Measurements from ENCODE around the gene TRIM31. TPM values are rescaled to one million over a fixed set of nuclear protein-coding genes. Genes with fewer than 3 reads are reported as not detected.
A peak's percentile ranks its signal among the peaks of the same experiment; 100 is the strongest.

The TRIM31 gene
- total and polyA plus RNA-seq, 4 donors, result 0.30 to 1.4 (median 0.31) TPM; not detected in 1

DNA sequence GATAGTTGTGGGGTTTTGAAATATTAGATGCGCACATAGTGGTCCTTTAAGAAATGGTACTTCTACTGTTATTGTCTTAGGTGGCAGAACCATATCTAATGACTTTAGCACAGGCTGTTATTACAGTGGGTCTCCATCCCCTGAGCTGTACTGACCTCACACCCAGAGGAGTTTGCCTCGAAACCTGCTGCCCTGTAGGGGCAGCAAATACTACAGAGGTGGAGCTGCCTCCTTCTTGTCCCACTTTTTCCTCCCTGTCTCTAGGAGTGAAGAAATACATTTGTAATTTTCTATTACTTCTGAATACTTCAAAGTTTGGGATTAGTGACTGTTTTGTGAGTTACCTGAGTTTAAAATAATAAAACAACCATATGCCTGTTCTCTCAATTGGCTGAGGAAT lies 8.2 kb downstream of the TRIM31 start:
- TF ChIP-seq CTCF (IDR thresholded peaks at IDR 0.05; ENCODE audit: control extremely low read depth, extremely low read depth), result no peak
- peaks cover 0 to 63% (median 45%) of the 10 kb centered on the region in 3 donors for H3K27me3 ChIP-seq (ENCODE audit: control insufficient read depth in 3 of 3, insufficient read depth in 3 of 3, low read length in 2 of 3)

GRCh38 chr6:30103872-30104179 lies 9.1 kb downstream of the TRIM31 start:
- H3K27me3 ChIP-seq (ENCODE audit: control insufficient read depth in 3 of 3, insufficient read depth in 3 of 3, low read length in 2 of 3), result peaks cover 0 to 67% (median 50%) of the 10 kb centered on the region in 3 donors
- H3K4me1 ChIP-seq (ENCODE audit: control insufficient read depth in 5 of 5, insufficient read depth in 5 of 5, low read length in 5 of 5), result peaks cover 6 to 24% (median 10%) of the 10 kb centered on the region in 5 donors
- no peak overlapping the region for H3K27ac ChIP-seq (ENCODE audit: low read depth in 1 of 2, low read length in 1 of 2)
- H3K4me3 ChIP-seq, result no peak overlapping the region
- H3K9me3 ChIP-seq (ENCODE audit: control insufficient read depth in 4 of 4, insufficient read depth in 3 of 4, low read length in 3 of 4), result no peaks in the 10 kb centered on the region
- H3K9ac ChIP-seq (ENCODE audit: insufficient read depth in 1 of 2, low read length in 2 of 2), result no peak overlapping the region
- no peaks in the 10 kb centered on the region for H3K36me3 ChIP-seq (ENCODE audit: control insufficient read depth in 4 of 4, insufficient read depth in 4 of 4, low read length in 4 of 4)
- WGBS, 2 donors, result 36 to 53% methylated on average over 3 of the region's 3 CpGs
- DNase-seq, result no peak
- no peak for TF ChIP-seq CTCF (IDR thresholded peaks at IDR 0.05; ENCODE audit: control extremely low read depth, extremely low read depth)
- no peak for ATAC-seq (ENCODE audit: insufficient read depth, low FRiP score)

More for the DNA sequence above, 8.2 kb downstream of the TRIM31 start:
- WGBS, 2 donors, result 88 to 89% methylated on average over 2 of the region's 2 CpGs
- no peak overlapping the region for H3K4me3 ChIP-seq
- peaks cover 6 to 24% (median 10%) of the 10 kb centered on the region in 5 donors for H3K4me1 ChIP-seq (ENCODE audit: control insufficient read depth in 5 of 5, insufficient read depth in 5 of 5, low read length in 5 of 5)
- H3K9me3 ChIP-seq (ENCODE audit: control insufficient read depth in 4 of 4, insufficient read depth in 3 of 4, low read length in 3 of 4), result no peaks in the 10 kb centered on the region
- no peak for DNase-seq
- H3K27ac ChIP-seq (ENCODE audit: low read depth in 1 of 2, low read length in 1 of 2), result no peak overlapping the region
- ATAC-seq (ENCODE audit: insufficient read depth, low FRiP score), result no peak
- H3K9ac ChIP-seq (ENCODE audit: insufficient read depth in 1 of 2, low read length in 2 of 2), result no peak overlapping the region
- H3K36me3 ChIP-seq (ENCODE audit: control insufficient read depth in 4 of 4, insufficient read depth in 4 of 4, low read length in 4 of 4), result no peaks in the 10 kb centered on the region

DNA sequence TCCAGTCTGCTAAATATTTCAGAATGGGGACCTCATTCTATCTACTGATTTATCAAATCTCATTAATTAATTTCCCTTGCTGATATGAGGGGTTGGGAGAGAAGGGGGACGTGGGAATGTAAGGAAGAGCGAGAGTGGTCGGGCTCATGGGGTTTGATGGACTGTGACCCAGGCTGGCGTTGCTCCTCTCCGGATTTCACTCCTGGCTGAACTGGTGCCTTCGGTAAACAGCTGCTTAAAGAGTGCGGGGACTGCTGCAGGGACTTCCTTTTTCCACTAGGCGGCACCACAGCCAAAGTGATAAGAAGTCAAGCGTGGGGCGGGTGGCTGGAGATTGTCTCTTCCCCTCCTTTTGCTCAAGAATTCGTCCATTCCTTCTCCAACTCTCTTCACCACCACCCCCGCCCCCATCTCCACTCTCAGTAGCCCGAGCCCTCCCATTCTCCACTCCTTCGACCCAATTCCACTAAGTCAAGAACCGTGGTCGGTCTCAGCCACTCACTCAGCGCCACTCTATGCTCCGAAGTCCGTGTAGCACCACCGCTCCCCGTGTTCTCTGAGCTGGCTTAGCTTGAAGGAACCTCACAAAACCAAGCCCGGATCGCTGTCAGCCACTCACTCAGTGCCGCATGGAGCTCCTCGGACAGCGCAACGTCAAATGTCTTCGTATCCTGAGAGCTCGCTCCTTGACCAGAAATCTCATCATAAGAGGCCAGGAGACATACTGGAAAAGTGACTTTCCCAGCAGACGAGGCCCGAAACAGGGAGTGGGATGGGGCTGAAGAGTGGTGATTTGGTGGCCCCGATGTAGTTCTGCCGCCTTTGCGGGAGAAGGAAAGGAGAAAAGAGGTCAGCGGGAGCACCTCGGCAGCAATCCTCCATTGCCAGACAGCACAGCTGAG lies 9.7 kb downstream of the TRIM31 start:
- Histone ChIP-seq H3K27me3 (ENCODE audit: control insufficient read depth in 3 of 3, insufficient read depth in 3 of 3, low read length in 2 of 3) (peaks cover 0 to 68% (median 55%) of the 10 kb centered on the region in 3 donors), H3K9me3 (ENCODE audit: control insufficient read depth in 4 of 4, insufficient read depth in 3 of 4, low read length in 3 of 4) (no peaks in the 10 kb centered on the region), H3K4me1 (ENCODE audit: control insufficient read depth in 5 of 5, insufficient read depth in 5 of 5, low read length in 5 of 5) (peaks cover 6 to 24% (median 10%) of the 10 kb centered on the region in 5 donors), H3K27ac (ENCODE audit: low read depth in 1 of 2, low read length in 1 of 2) (no peak overlapping the region), H3K4me3 (peak overlapping the region; percentile 5), H3K36me3 (ENCODE audit: control insufficient read depth in 4 of 4, insufficient read depth in 4 of 4, low read length in 4 of 4) (no peaks in the 10 kb centered on the region), H3K9ac (ENCODE audit: insufficient read depth in 1 of 2, low read length in 2 of 2) (no peak overlapping the region)
- ATAC-seq (ENCODE audit: insufficient read depth, low FRiP score) (peak; percentile 82), DNase-seq (peak; percentile 85 to 90 (median 89))
- WGBS, 2 donors, result 1 to 4% methylated on average over 36 of the region's 36 CpGs
- peak; percentile 96 for TF ChIP-seq CTCF (IDR thresholded peaks at IDR 0.05; ENCODE audit: control extremely low read depth, extremely low read depth)

All from lung (tissue), 12 donors.